Thoracic aorta (tissue), 2 donors: ENCODE measurements around the gene UIMC1. TPM values are rescaled to one million over a fixed set of nuclear protein-coding genes. Genes with fewer than 3 reads are reported as not detected.

Source experiments
- ATAC-seq: fragments of 150-250 bp; one replicate; pipeline ENCODE4 v1.8.0; 2017; ENCODE audit warnings: low read depth; ENCODE audit not compliant: insufficient number of reproducible peaks, low FRiP score
- DNase-seq: peaks from one replicate; pipeline ENCODE4 v3.0.0-alpha.2; 2020; ENCODE audit warnings: low spot score
- H3K27ac ChIP-seq, 2 donors: fragments of 200-600 bp; sonication (generic); 1 replicate in 1 of 2; 2 replicates in 1 of 2; pipeline ENCODE4 v1.5.1; 2016; ENCODE audit warnings: mild to moderate bottlenecking in 2 of 2, moderate library complexity in 2 of 2
- H3K27me3 ChIP-seq: fragments of 200-600 bp; sonication (generic); replicated peaks from 2 replicates; pipeline ENCODE4 v1.6.0; 2016; ENCODE audit warnings: mild to moderate bottlenecking; ENCODE audit not compliant: insufficient read depth
- H3K36me3 ChIP-seq: fragments of 200-600 bp; sonication (generic); one replicate; pipeline ENCODE4 v1.5.1; 2016
- H3K4me1 ChIP-seq, 2 donors: fragments of 200-600 bp; sonication (generic); 1 replicate in 1 of 2; 2 replicates in 1 of 2; pipeline versions ENCODE4 v1.5.1 to v1.6.0; 2016; ENCODE audit warnings: low read depth in 2 of 2, mild to moderate bottlenecking in 1 of 2; ENCODE audit not compliant: control insufficient read depth in 1 of 2
- H3K4me3 ChIP-seq: fragments of 200-600 bp; sonication (generic); 2 replicates; pipeline ENCODE4 v1.5.1; 2016; ENCODE audit warnings: mild to moderate bottlenecking
- H3K9me3 ChIP-seq: fragments of 200-600 bp; sonication (generic); 2 replicates; pipeline ENCODE4 v1.5.1; 2016
- CTCF ChIP-seq: fragments of 200-600 bp; sonication (generic); IDR thresholded peaks from one replicate; pipeline ENCODE4 v1.5.1; 2019; ENCODE audit warnings: antibody characterized with exemption
- total RNA-seq, 2 donors: library from RNA; depleted of rRNA; stranded (reverse); fragments of >200 nt; gene quantifications; one replicate each; pipeline versions ENCODE4 v1.1.0 to v1.2.3, GENCODE V29; 2016

Gene UIMC1
- total RNA-seq, 2 donors from 2014 or later: 27.3 to 40.9 TPM

- no peak for TF ChIP-seq CTCF
- H3K27me3 ChIP-seq: no peaks in the 10 kb centered on the region
- DNase-seq (no peak), ATAC-seq (no peak)
- H3K27ac ChIP-seq: no peak overlapping the region
- no peaks in the 10 kb centered on the region for H3K4me1 ChIP-seq
- no peaks in the 10 kb centered on the region for H3K9me3 ChIP-seq
- no peak overlapping the region for H3K4me3 ChIP-seq
- H3K36me3 ChIP-seq: peaks cover 9% of the 10 kb centered on the region
Observed at GRCh38 chr5:176979669-176980068, 26.9 kb downstream of the UIMC1 start.

- no peaks in the 10 kb centered on the region for H3K27me3 ChIP-seq
- TF ChIP-seq CTCF: no peak
- H3K9me3 ChIP-seq: no peaks in the 10 kb centered on the region
- no peak overlapping the region for H3K27ac ChIP-seq
- DNase-seq (no peak), ATAC-seq (no peak)
- H3K36me3 ChIP-seq: peaks cover 27% of the 10 kb centered on the region
- no peak overlapping the region for H3K4me3 ChIP-seq
- H3K4me1 ChIP-seq: no peaks in the 10 kb centered on the region
Observed at GRCh38 chr5:176965633-176966032, 40.9 kb downstream of the UIMC1 start.

GRCh38 chr5:176959051-176959450, 47.5 kb downstream of the UIMC1 start:
- Histone ChIP-seq H3K4me1 (no peaks in the 10 kb centered on the region), H3K4me3 (no peak overlapping the region), H3K36me3 (peaks cover 8% of the 10 kb centered on the region), H3K9me3 (no peaks in the 10 kb centered on the region), H3K27me3 (no peaks in the 10 kb centered on the region), H3K27ac (no peak overlapping the region)
- DNase-seq (no peak), ATAC-seq (no peak)
- TF ChIP-seq CTCF: no peak

GRCh38 chr5:176956756-176957155, 49.8 kb downstream of the UIMC1 start:
- Histone ChIP-seq H3K27me3 (no peaks in the 10 kb centered on the region), H3K4me3 (no peak overlapping the region), H3K36me3 (peaks cover 4% of the 10 kb centered on the region), H3K9me3 (no peaks in the 10 kb centered on the region), H3K4me1 (no peaks in the 10 kb centered on the region), H3K27ac (no peak overlapping the region)
- no peak for DNase-seq
- no peak for ATAC-seq
- TF ChIP-seq CTCF: no peak

- Histone ChIP-seq H3K9me3 (no peaks in the 10 kb centered on the region), H3K36me3 (peaks cover 9% of the 10 kb centered on the region), H3K4me3 (no peak overlapping the region), H3K27ac (no peak overlapping the region), H3K27me3 (no peaks in the 10 kb centered on the region), H3K4me1 (no peaks in the 10 kb centered on the region)
- no peak for TF ChIP-seq CTCF
- DNase-seq: no peak
- no peak for ATAC-seq
Observed at GRCh38 chr5:176955895-176956294, 50.7 kb downstream of the UIMC1 start.
